Forelimb muscle (tissue), 1 donor: ENCODE results near the gene MYOM1. TPM values are rescaled to one million over a fixed set of nuclear protein-coding genes. Genes with fewer than 3 reads are reported as not detected.

Experiments
- DNase-seq: peaks from one replicate; pipeline ENCODE4 v3.0.0-alpha.2; 2013; ENCODE audit warnings: low read depth
- polyA plus RNA-seq: library from polyadenylated mRNA; unstranded; fragments of 120-200 nt; gene quantifications from one replicate; pipeline ENCODE4 v1.2.1, GENCODE V29; 2013; ENCODE audit not compliant: insufficient read length

Gene MYOM1
- polyA plus RNA-seq, 1 donor: 731 TPM

GRCh38 chr18:3186678-3187658 lies 32.8 kb downstream of the MYOM1 start:
- no peak for DNase-seq

- DNase-seq: no peak
These were observed 35.3 kb downstream of the MYOM1 start for GRCh38 chr18:3184275-3184963.

- DNase-seq: no peak
These were observed 36.6 kb downstream of the MYOM1 start for GRCh38 chr18:3183103-3183717.

- DNase-seq: no peak
These were observed 39.4 kb downstream of the MYOM1 start for GRCh38 chr18:3180325-3180724.

GRCh38 chr18:3179430-3180089 lies 40.2 kb downstream of the MYOM1 start:
- DNase-seq: no peak

- no peak for DNase-seq
These were observed 41.7 kb downstream of the MYOM1 start for GRCh38 chr18:3177902-3178687.

GRCh38 chr18:3175195-3175758 lies 44.5 kb downstream of the MYOM1 start:
- DNase-seq: no peak

- DNase-seq: no peak
These were observed 47.7 kb downstream of the MYOM1 start for GRCh38 chr18:3172097-3172496.

- no peak for DNase-seq
These were observed 48.1 kb downstream of the MYOM1 start for GRCh38 chr18:3171631-3172030.

GRCh38 chr18:3170441-3171161 lies 49.2 kb downstream of the MYOM1 start:
- DNase-seq: no peak

- no peak for DNase-seq
These were observed 55.4 kb downstream of the MYOM1 start for GRCh38 chr18:3164381-3164780.

- DNase-seq: no peak
These were observed 55.8 kb downstream of the MYOM1 start for GRCh38 chr18:3163968-3164367.

- no peak for DNase-seq
These were observed 57.6 kb downstream of the MYOM1 start for GRCh38 chr18:3162181-3162580.

- DNase-seq: no peak
These were observed 59.9 kb downstream of the MYOM1 start for GRCh38 chr18:3159830-3160229.

GRCh38 chr18:3157606-3158005 lies 62.2 kb downstream of the MYOM1 start:
- no peak for DNase-seq

- no peak for DNase-seq
These were observed 62.7 kb downstream of the MYOM1 start for GRCh38 chr18:3157086-3157485.

- DNase-seq: no peak
These were observed 63.5 kb downstream of the MYOM1 start for GRCh38 chr18:3156325-3156640.

GRCh38 chr18:3154214-3154613 lies 65.6 kb downstream of the MYOM1 start:
- DNase-seq: no peak

GRCh38 chr18:3153107-3153704 lies 66.6 kb downstream of the MYOM1 start:
- no peak for DNase-seq

- DNase-seq: no peak
These were observed 67.5 kb downstream of the MYOM1 start for GRCh38 chr18:3152294-3152693.
